ENCODE results near the gene CGREF1. TPM values are rescaled to one million over a fixed set of nuclear protein-coding genes. Genes with fewer than 3 reads are reported as not detected.

Gene CGREF1
- total and polyA plus RNA-seq, 2 donors (not counting 1 experiment from before 2014, with no cell fraction given), result not detected

DNA sequence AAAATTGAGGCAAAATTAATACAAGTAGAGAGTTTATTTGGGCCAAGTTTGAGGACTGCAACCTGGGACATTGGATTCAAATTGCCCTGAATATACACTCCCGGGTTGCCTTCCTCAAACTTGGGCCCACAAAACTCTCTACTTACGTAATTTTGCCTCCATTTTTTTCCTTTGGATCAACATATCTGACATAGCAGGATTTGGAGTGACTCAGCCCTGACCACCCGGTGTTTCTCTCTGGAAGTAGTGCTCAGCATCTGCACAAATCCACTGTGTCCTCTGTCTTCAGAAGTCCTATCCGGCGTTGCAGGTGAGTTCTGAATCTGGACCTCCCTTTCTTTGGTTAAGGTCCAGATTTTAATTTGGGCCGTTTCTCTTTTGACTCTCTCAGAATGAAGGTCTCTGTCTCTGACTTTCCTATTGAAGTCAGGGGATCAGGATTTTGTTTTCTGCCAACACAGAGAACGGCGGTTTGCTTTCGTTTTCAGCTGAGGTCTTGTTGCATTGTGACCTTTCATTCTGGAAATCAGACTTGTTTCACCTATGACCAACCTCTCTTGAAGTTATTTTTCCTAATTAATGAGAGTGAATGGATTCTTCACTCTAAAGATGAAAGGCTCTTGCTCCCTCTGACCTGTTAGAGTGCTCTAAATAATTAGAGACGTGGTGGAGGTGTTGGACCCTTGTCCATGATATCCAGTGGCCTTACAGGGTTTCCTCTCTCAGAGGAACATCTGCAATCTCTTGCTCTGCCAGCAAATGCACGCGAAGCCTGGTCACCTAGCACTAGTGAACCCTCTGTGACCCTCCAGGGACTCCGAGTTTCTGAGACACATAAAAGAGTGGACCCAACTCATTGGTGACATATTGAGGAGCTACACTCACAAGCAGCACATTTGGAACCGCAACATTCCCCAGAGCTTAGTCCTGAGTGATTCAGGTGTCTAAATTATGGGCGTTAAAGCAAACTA lies 43.5 kb upstream of the CGREF1 start:
- Histone ChIP-seq H3K4me2 (replicated peaks; ENCODE audit: low read depth, low read length, poor library complexity, severe bottlenecking) (no peak overlapping the region), H3K27ac (ENCODE audit: low read length in 2 of 2) (no peak overlapping the region), H3K4me3 (ENCODE audit: control extremely low read depth in 1 of 5, extremely low read depth in 1 of 5, insufficient read depth in 1 of 5, low read depth in 2 of 5, low read length in 4 of 5) (no peak overlapping the region), H4K20me1 (ENCODE audit: control insufficient read depth, insufficient read depth, low read length, poor library complexity, severe bottlenecking) (no peaks in the 10 kb centered on the region), H2AFZ (ENCODE audit: insufficient read depth, low read depth, low read length, poor library complexity, severe bottlenecking) (no peak overlapping the region), H3K9me3 (ENCODE audit: control extremely low read depth in 1 of 3, control insufficient read depth in 2 of 3, insufficient read depth in 1 of 3, low read length in 2 of 3) (peaks cover 0 to 3% (median 0%) of the 10 kb centered on the region in 3 donors), H3K4me1 (ENCODE audit: control insufficient read depth in 2 of 2, insufficient read depth in 2 of 2, low read length in 2 of 2) (peaks cover 19 to 22% of the 10 kb centered on the region in 2 donors), H3K79me2 (ENCODE audit: control insufficient read depth, insufficient read depth, low read length) (no peaks in the 10 kb centered on the region), H3K36me3 (replicated peaks in 1 of 2; ENCODE audit: control extremely low read depth in 1 of 2, control insufficient read depth in 1 of 2, extremely low read depth in 1 of 2, insufficient read depth in 2 of 2, low read length in 1 of 2) (no peaks in the 10 kb centered on the region), H3K27me3 (replicated peaks in 1 of 4; ENCODE audit: control extremely low read depth in 1 of 4, control insufficient read depth in 3 of 4, insufficient read depth in 4 of 4, low read length in 3 of 4) (no peaks in the 10 kb centered on the region), H3K9ac (ENCODE audit: low read length) (no peak overlapping the region)
- H3K27ac Mint-ChIP-seq, result no peak overlapping the region
- H3K9me3 Mint-ChIP-seq (ENCODE audit: insufficient read depth), result no peaks in the 10 kb centered on the region
- TF ChIP-seq EZH2 (IDR thresholded peaks at IDR 0.05; ENCODE audit: borderline replicate concordance, insufficient read depth, low read depth, low read length, poor library complexity, severe bottlenecking) (no peak), CTCF (IDR thresholded peaks at IDR 0.05) (no peak)
- H3K27me3 Mint-ChIP-seq, result peaks cover 3% of the 10 kb centered on the region
- ChIA-PET POLR2A (no interaction called here), CTCF (no interaction called here)
- H3K4me3 Mint-ChIP-seq, result no peak overlapping the region
- no peak for DNase-seq
- intact Hi-C loops (cut with micrococcal nuclease), result no loop called here
- ATAC-seq (ENCODE audit: low read depth), result no peak
- WGBS (ENCODE audit: insufficient coverage), result 97% methylated on average over 8 of the region's 15 CpGs
- peaks cover 20% of the 10 kb centered on the region for H3K4me1 Mint-ChIP-seq

GRCh38 chr2:27160191-27160590 lies 41.3 kb upstream of the CGREF1 start:
- intact Hi-C loops (cut with micrococcal nuclease), result no loop called here
- TF ChIP-seq CTCF (IDR thresholded peaks at IDR 0.05) (no peak), EZH2 (IDR thresholded peaks at IDR 0.05; ENCODE audit: borderline replicate concordance, insufficient read depth, low read depth, low read length, poor library complexity, severe bottlenecking) (no peak)
- Histone ChIP-seq H4K20me1 (ENCODE audit: control insufficient read depth, insufficient read depth, low read length, poor library complexity, severe bottlenecking) (no peaks in the 10 kb centered on the region), H3K27ac (ENCODE audit: low read length in 2 of 2) (no peak overlapping the region), H2AFZ (ENCODE audit: insufficient read depth, low read depth, low read length, poor library complexity, severe bottlenecking) (no peak overlapping the region), H3K9me3 (ENCODE audit: control extremely low read depth in 1 of 3, control insufficient read depth in 2 of 3, insufficient read depth in 1 of 3, low read length in 2 of 3) (no peaks in the 10 kb centered on the region), H3K36me3 (replicated peaks in 1 of 2; ENCODE audit: control extremely low read depth in 1 of 2, control insufficient read depth in 1 of 2, extremely low read depth in 1 of 2, insufficient read depth in 2 of 2, low read length in 1 of 2) (no peaks in the 10 kb centered on the region), H3K27me3 (replicated peaks in 1 of 4; ENCODE audit: control extremely low read depth in 1 of 4, control insufficient read depth in 3 of 4, insufficient read depth in 4 of 4, low read length in 3 of 4) (no peaks in the 10 kb centered on the region), H3K4me3 (ENCODE audit: control extremely low read depth in 1 of 5, extremely low read depth in 1 of 5, insufficient read depth in 1 of 5, low read depth in 2 of 5, low read length in 4 of 5) (no peak overlapping the region), H3K79me2 (ENCODE audit: control insufficient read depth, insufficient read depth, low read length) (no peaks in the 10 kb centered on the region), H3K9ac (ENCODE audit: low read length) (no peak overlapping the region), H3K4me2 (replicated peaks; ENCODE audit: low read depth, low read length, poor library complexity, severe bottlenecking) (no peak overlapping the region), H3K4me1 (ENCODE audit: control insufficient read depth in 2 of 2, insufficient read depth in 2 of 2, low read length in 2 of 2) (peaks cover 15 to 18% of the 10 kb centered on the region in 2 donors)
- DNase-seq, result no peak
- Mint-ChIP-seq H3K4me3 (no peak overlapping the region), H3K27me3 (peaks cover 3% of the 10 kb centered on the region), H3K4me1 (peaks cover 16% of the 10 kb centered on the region), H3K27ac (no peak overlapping the region), H3K9me3 (ENCODE audit: insufficient read depth) (no peaks in the 10 kb centered on the region)
- ATAC-seq (ENCODE audit: low read depth), result no peak
- WGBS (ENCODE audit: insufficient coverage), result 80% methylated on average over 1 of the region's 9 CpGs
- ChIA-PET POLR2A (no interaction called here), CTCF (interaction anchor here (1.6 kb wide), 1 partner anchor 10 kb away, joined by 6 read pairs; no protein-coding TSS in a partner anchor)
